Measurements from ENCODE around the gene SLC6A7. TPM values are rescaled to one million over a fixed set of nuclear protein-coding genes. Genes with fewer than 3 reads are reported as not detected.

The SLC6A7 gene
- polyA plus RNA-seq, 1 of the 3 experiments (the other 2 are of a cell fraction): not detected

- DNase-seq: no peak
- H3F3A ChIP-seq (replicated peaks; ENCODE audit: insufficient read depth): no peaks in the 10 kb centered on the region
- no peaks in the 10 kb centered on the region for H3K9me3 ChIP-seq
- H2AFZ ChIP-seq (ENCODE audit: low read depth): no peak overlapping the region
- no peak overlapping the region for H3K9ac ChIP-seq
- 80% methylated on average over 5 of the region's 5 CpGs for WGBS (ENCODE audit: low lambda C conversion rate)
- no peak for TF ChIP-seq POLR2AphosphoS5 (IDR thresholded peaks at IDR 0.05; ENCODE audit: low read depth, low read length)
- TF ChIP-seq MEF2A (IDR thresholded peaks at IDR 0.05; ENCODE audit: borderline replicate concordance, low read depth): no peak
- TF ChIP-seq CHD2 (IDR thresholded peaks at IDR 0.05; ENCODE audit: low read length, partially characterized antibody): no peak
- no peak for TF ChIP-seq FOSL2 (IDR thresholded peaks at IDR 0.05; ENCODE audit: borderline replicate concordance, low read depth)
- TF ChIP-seq FOXJ3 (CRISPR knock-in tag; IDR thresholded peaks at IDR 0.05): no peak
- TF ChIP-seq GABPA (IDR thresholded peaks at IDR 0.05; ENCODE audit: low read depth): no peak
- no peak for TF ChIP-seq RAD21 (IDR thresholded peaks at IDR 0.05; ENCODE audit: low read length)
- no peak for TF ChIP-seq PBX3 (IDR thresholded peaks at IDR 0.05)
- no peak for TF ChIP-seq ZBTB33 (IDR thresholded peaks at IDR 0.05; ENCODE audit: borderline replicate concordance, low read depth)
- TF ChIP-seq JUND (IDR thresholded peaks at IDR 0.05): no peak
- no peak for TF ChIP-seq RFX5 (IDR thresholded peaks at IDR 0.05; ENCODE audit: low read length)
- TF ChIP-seq SIN3A (IDR thresholded peaks at IDR 0.05; ENCODE audit: borderline replicate concordance, low read depth, low read length): no peak
- no peak for TF ChIP-seq REST (IDR thresholded peaks at IDR 0.05; ENCODE audit: low read depth, low read length)
- TF ChIP-seq TEAD4 (IDR thresholded peaks at IDR 0.05; ENCODE audit: borderline replicate concordance, insufficient read depth): no peak
- TF ChIP-seq YY1 (IDR thresholded peaks at IDR 0.05; ENCODE audit: low read depth): no peak
- TF ChIP-seq EZH2phosphoT487 (IDR thresholded peaks at IDR 0.05; ENCODE audit: borderline replicate concordance, low read depth): no peak
- TF ChIP-seq CTCF (IDR thresholded peaks at IDR 0.05): no peak
- H3K79me2 ChIP-seq (ENCODE audit: insufficient read depth): no peaks in the 10 kb centered on the region
- H3K9me2 ChIP-seq: no peaks in the 10 kb centered on the region
- POLR2A ChIA-PET: no interaction called here
- no peak overlapping the region for H3K4me2 ChIP-seq
- H3K4me1 ChIP-seq (ENCODE audit: control insufficient read depth in 1 of 2, insufficient read depth in 2 of 2, low read depth in 1 of 2, low read length in 1 of 2): no peaks in the 10 kb centered on the region; a peak in 1 of 4 replicates
- no peaks in the 10 kb centered on the region for H3K36me3 ChIP-seq (replicated peaks in 1 of 2; ENCODE audit: control insufficient read depth in 1 of 2, insufficient read depth in 2 of 2, low read length in 1 of 2)
- H4K20me1 ChIP-seq (ENCODE audit: insufficient read depth): no peaks in the 10 kb centered on the region
- CTCF ChIA-PET: interaction anchor here (1.1 to 10.7 kb wide), 5 partner anchors 9 to 52 kb away, joined by 3 to 90 read pairs (median 8); no protein-coding TSS in a partner anchor
- H3K27me3 ChIP-seq (ENCODE audit: insufficient read depth): no peaks in the 10 kb centered on the region
- no peak overlapping the region for H3K27ac ChIP-seq (ENCODE audit: low read depth in 2 of 2, low read length in 1 of 2)
- no peak overlapping the region for H3K4me3 ChIP-seq (ENCODE audit: low read depth in 2 of 2, low read length in 1 of 2)
Observed at GRCh38 chr5:150181027-150181426, 8.8 kb upstream of the SLC6A7 start.
